ENCODE results near the gene DNM2. TPM values are rescaled to one million over a fixed set of nuclear protein-coding genes. Genes with fewer than 3 reads are reported as not detected.
"Not testable (repeated sequence)": the region's sequence is repeated elsewhere in the genome, so short reads cannot be mapped to it uniquely, and the experiment has no call there.

The DNM2 gene
- total and polyA plus RNA-seq, 7 experiments from 2014 or later: 49.1 to 340 (median 269) TPM

DNA sequence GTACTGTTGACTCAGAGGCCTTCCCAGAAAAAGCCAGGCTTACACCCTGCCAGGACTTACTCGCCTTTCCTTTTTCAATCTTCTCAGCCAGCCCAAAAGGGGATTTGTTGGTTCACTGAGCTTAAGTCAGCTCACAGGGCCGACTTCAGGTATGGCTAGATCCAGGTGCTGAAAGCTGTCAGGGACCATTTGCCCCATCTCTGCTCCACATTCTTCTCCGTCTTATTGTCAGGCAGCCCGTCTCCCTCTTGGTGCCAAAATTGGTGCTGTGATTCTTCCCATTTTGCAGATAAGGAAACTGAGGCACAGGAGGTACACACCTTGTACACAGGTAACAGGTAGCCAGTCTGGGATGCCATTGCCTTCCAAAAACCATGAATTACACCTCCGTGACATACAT lies 132.8 kb downstream of the DNM2 start:
- H3K4me1 Mint-ChIP-seq: peaks cover 4 to 12% (median 8%) of the 10 kb centered on the region in 7 donors
- H3K36me3 ChIP-seq (ENCODE audit: control insufficient read depth in 2 of 3, insufficient read depth in 3 of 3, low read length in 3 of 3): no peaks in the 10 kb centered on the region

DNA sequence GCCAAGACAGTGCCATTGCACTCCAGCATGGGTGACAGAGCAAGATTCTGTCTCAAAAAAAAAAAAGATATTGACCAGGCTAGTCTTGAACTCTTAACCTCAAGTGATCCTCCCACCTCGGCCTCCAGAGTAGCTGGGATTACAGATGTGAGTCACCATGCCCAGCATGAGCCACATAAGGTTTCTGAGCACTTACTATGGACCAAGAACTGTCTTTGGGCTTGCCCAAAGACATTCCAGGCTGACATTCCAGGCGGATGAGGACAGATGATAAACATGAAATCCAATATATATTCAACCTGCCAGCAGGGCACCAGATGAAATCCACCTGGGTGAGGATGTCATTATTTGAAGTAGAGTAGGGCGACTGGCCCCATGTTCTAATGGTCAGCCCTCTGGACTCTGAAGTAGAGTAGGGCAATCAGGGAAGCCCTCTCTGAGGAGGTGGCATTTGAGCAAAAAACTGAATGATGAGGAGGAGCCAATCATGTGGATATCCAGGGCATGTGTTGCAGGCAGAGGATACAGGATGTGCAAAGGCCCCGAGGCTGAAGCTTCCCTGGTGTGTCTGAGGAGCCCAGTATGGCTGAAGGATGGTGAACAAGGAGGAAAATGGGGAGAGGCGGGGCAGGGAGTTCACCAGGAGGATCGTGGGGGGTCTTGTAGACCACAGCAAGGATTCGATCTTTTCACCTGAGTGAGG lies 134.4 kb downstream of the DNM2 start:
- H3K4me1 ChIP-seq (ENCODE audit: control insufficient read depth in 2 of 2, insufficient read depth in 2 of 2, low read length in 2 of 2): peaks cover 0 to 5% of the 10 kb centered on the region in 2 donors
- H3K27ac Mint-ChIP-seq: peak overlapping the region in 1 of 9 donors; percentile 65
- H3K9me3 ChIP-seq (ENCODE audit: control insufficient read depth in 2 of 3, low read length in 3 of 3): no peaks in the 10 kb centered on the region
- POLR2A ChIA-PET: interaction anchor here (1.2 kb wide), 1 partner anchor 16 kb away, joined by 3 read pairs; the partner anchor contains the start of gene TMED1
- DNase-seq: no peak
- no peaks in the 10 kb centered on the region for H3K36me3 ChIP-seq (ENCODE audit: control insufficient read depth in 2 of 3, insufficient read depth in 3 of 3, low read length in 3 of 3)
- H3K9me3 Mint-ChIP-seq: no peaks in the 10 kb centered on the region
- H3K4me3 ChIP-seq (ENCODE audit: low read length): no peak overlapping the region
- CTCF ChIA-PET: interaction anchor here (0.6 kb wide), 2 partner anchors 16 to 107 kb away, joined by 3 to 6 read pairs; partner anchors contain the start of gene TMED1
- intact Hi-C loops (cut with micrococcal nuclease): no loop called here
- H3K36me3 Mint-ChIP-seq: peaks cover 0 to 4% (median 0%) of the 10 kb centered on the region in 5 donors
- no peak overlapping the region for H3K4me3 Mint-ChIP-seq
- H3K27me3 Mint-ChIP-seq: no peaks in the 10 kb centered on the region
- no peaks in the 10 kb centered on the region for H3K27me3 ChIP-seq (ENCODE audit: control insufficient read depth in 2 of 2, insufficient read depth in 2 of 2, low read length in 2 of 2)
- H3K27ac ChIP-seq (ENCODE audit: low read depth, low read length): no peak overlapping the region
- H3K4me1 Mint-ChIP-seq: peaks cover 4 to 13% (median 8%) of the 10 kb centered on the region in 7 donors
- no peak for ATAC-seq

More for the DNA sequence above, 132.8 kb downstream of the DNM2 start:
- ATAC-seq (no peak), DNase-seq (no peak)
- Histone ChIP-seq H3K4me3 (ENCODE audit: low read length) (no peak overlapping the region), H3K9me3 (ENCODE audit: control insufficient read depth in 2 of 3, low read length in 3 of 3) (peaks cover 0 to 7% (median 0%) of the 10 kb centered on the region in 3 experiments), H3K4me1 (ENCODE audit: control insufficient read depth in 2 of 2, insufficient read depth in 2 of 2, low read length in 2 of 2) (peaks cover 0 to 5% of the 10 kb centered on the region in 2 donors), H3K27me3 (ENCODE audit: control insufficient read depth in 2 of 2, insufficient read depth in 2 of 2, low read length in 2 of 2) (no peaks in the 10 kb centered on the region), H3K27ac (ENCODE audit: low read depth, low read length) (no peak overlapping the region)
- Mint-ChIP-seq H3K9me3 (peaks cover 0 to 11% (median 5%) of the 10 kb centered on the region in 11 donors), H3K27ac (no peak overlapping the region), H3K4me3 (no peak overlapping the region), H3K36me3 (peaks cover 4 to 9% (median 5%) of the 10 kb centered on the region in 5 donors), H3K27me3 (no peaks in the 10 kb centered on the region)
- CTCF ChIA-PET: interaction anchor here (1.1 kb wide), 1 partner anchor 14 kb away, joined by 3 read pairs; no protein-coding TSS in a partner anchor
- intact Hi-C loops (cut with micrococcal nuclease): no loop called here
- POLR2A ChIA-PET: no interaction called here

DNA sequence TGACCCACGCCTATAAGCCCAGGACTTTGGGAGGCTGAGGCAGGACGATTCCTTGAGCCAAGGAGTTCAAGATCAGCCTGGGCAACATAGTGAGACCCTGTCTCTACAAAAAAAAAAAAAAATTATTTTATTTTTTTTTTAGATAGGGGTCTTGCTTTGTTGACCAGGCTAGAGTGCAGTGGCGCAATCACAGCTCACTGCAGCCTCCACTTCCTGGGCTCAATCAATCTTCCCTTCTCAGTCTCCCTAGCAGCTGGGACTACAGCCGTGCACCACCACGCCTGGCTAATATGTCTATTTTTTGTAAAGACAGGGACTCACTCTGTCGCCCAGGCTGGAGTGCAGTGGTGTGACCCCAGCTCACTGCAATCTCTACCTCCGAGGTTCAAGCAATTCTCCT lies 135.1 kb downstream of the DNM2 start:
- Histone ChIP-seq H3K36me3 (ENCODE audit: control insufficient read depth in 2 of 3, insufficient read depth in 3 of 3, low read length in 3 of 3) (no peaks in the 10 kb centered on the region), H3K9me3 (ENCODE audit: control insufficient read depth in 2 of 3, low read length in 3 of 3) (no peaks in the 10 kb centered on the region), H3K4me3 (ENCODE audit: low read length) (no peak overlapping the region), H3K27ac (ENCODE audit: low read depth, low read length) (no peak overlapping the region), H3K27me3 (ENCODE audit: control insufficient read depth in 2 of 2, insufficient read depth in 2 of 2, low read length in 2 of 2) (no peaks in the 10 kb centered on the region), H3K4me1 (ENCODE audit: control insufficient read depth in 2 of 2, insufficient read depth in 2 of 2, low read length in 2 of 2) (no peaks in the 10 kb centered on the region)
- H3K9me3 Mint-ChIP-seq: no peaks in the 10 kb centered on the region
- no peaks in the 10 kb centered on the region for H3K27me3 Mint-ChIP-seq
- H3K4me3 Mint-ChIP-seq: no peak overlapping the region
- ChIA-PET CTCF (interaction anchor here (0.6 to 0.7 kb wide), 2 partner anchors 13 to 106 kb away, joined by 4 to 6 read pairs; no protein-coding TSS in a partner anchor), POLR2A (interaction anchor here (1.2 kb wide), 1 partner anchor 17 kb away, joined by 3 read pairs; the partner anchor contains the start of gene TMED1)
- no peak for ATAC-seq
- intact Hi-C loops (cut with micrococcal nuclease): no loop called here
- DNase-seq: no peak
- no peak overlapping the region for H3K27ac Mint-ChIP-seq
- H3K36me3 Mint-ChIP-seq: peaks cover 0 to 4% (median 0%) of the 10 kb centered on the region in 5 donors
- H3K4me1 Mint-ChIP-seq: peaks cover 4 to 13% (median 8%) of the 10 kb centered on the region in 7 donors

DNA sequence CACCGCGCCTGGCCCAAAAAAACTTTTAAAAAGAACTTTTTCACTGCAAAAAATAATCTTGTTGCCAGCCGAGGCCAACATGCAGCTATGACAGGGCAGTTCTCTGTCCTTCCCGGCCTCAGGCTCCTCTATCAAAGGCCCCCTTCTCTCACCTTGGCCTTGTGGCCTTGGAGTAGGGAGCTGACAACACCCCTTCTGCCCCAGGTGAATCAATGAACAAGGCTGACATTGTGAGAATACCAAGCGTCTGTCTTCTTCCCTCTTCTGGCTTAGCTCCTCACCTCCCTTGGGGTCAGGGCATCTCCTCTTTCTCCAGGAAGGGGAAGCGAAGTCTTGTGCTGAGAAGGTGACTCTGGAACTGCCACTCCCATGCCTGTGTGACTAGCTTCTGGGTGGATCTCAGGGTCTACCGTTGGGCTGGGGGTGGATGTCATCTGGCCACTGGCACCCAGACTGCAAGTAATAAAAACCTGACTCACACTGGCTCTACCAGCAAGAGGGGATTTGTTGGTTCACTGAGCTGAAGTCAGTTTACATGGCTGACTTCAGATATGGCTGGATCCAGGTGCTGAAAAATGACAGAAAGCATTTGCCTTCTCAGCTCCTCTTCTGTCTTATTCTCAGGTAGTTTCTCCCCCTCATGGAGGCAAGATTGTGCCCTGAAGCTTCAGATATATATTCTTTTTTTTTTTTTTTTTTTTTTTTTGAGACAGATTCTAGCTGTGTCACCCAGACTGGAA lies 136.6 kb downstream of the DNM2 start:
- no peak overlapping the region for H3K4me3 ChIP-seq (ENCODE audit: low read length)
- DNase-seq (no peak), ATAC-seq (no peak)
- no peaks in the 10 kb centered on the region for H3K4me1 ChIP-seq (ENCODE audit: control insufficient read depth in 2 of 2, insufficient read depth in 2 of 2, low read length in 2 of 2)
- H3K9me3 ChIP-seq (ENCODE audit: control insufficient read depth in 2 of 3, low read length in 3 of 3): no peaks in the 10 kb centered on the region
- Mint-ChIP-seq H3K36me3 (peaks cover 0 to 8% (median 0%) of the 10 kb centered on the region in 5 donors), H3K27ac (no peak overlapping the region), H3K27me3 (no peaks in the 10 kb centered on the region), H3K4me1 (peaks cover 0 to 11% (median 0%) of the 10 kb centered on the region in 7 donors), H3K9me3 (no peaks in the 10 kb centered on the region), H3K4me3 (no peak overlapping the region)
- no peak overlapping the region for H3K27ac ChIP-seq (ENCODE audit: low read depth, low read length)
- intact Hi-C loops (cut with micrococcal nuclease): no loop called here
- POLR2A ChIA-PET: interaction anchor here (1.1 kb wide), 1 partner anchor 10 kb away, joined by 9 read pairs; no protein-coding TSS in a partner anchor
- no peaks in the 10 kb centered on the region for H3K27me3 ChIP-seq (ENCODE audit: control insufficient read depth in 2 of 2, insufficient read depth in 2 of 2, low read length in 2 of 2)
- H3K36me3 ChIP-seq (ENCODE audit: control insufficient read depth in 2 of 3, insufficient read depth in 3 of 3, low read length in 3 of 3): no peaks in the 10 kb centered on the region
- CTCF ChIA-PET: interaction anchor here (0.7 to 1.3 kb wide), 3 partner anchors 11 to 32 kb away, joined by 4 to 7 read pairs (median 5); no protein-coding TSS in a partner anchor

DNA sequence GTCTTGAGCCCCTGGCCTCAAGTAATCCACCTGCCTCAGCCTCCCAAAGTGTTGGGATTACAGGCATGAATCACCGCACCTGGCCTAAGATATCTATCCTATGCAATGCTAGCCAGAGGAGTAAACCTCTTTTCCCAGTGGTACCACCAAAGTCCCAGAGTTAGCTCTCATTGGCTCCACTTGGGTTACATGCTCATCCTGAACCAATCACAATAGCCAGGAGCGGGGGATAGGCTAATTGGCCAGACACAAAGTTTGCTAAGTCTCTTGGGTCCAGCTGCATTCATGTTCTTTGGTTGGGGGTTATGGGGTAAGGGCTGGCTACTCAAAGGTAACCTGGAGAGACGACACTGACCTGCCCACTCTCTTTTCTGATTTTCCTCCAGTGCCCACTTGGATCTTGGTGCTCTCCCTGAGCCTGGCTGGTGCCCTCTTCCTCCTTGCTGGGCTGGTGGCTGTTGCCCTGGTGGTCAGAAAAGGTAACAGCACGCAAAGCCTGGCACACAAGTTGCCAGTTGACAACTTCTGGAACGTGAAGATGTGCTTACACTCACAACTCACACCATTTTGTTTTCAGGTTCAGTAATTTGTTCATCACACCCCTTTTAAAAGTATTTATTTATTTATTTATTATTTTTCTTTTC lies 138.1 kb downstream of the DNM2 start:
- H3K9me3 Mint-ChIP-seq: no peaks in the 10 kb centered on the region
- Histone ChIP-seq H3K4me3 (ENCODE audit: low read length) (no peak overlapping the region), H3K9me3 (ENCODE audit: control insufficient read depth in 2 of 3, low read length in 3 of 3) (no peaks in the 10 kb centered on the region), H3K36me3 (ENCODE audit: control insufficient read depth in 2 of 3, insufficient read depth in 3 of 3, low read length in 3 of 3) (no peaks in the 10 kb centered on the region), H3K27ac (ENCODE audit: low read depth, low read length) (no peak overlapping the region), H3K4me1 (ENCODE audit: control insufficient read depth in 2 of 2, insufficient read depth in 2 of 2, low read length in 2 of 2) (no peaks in the 10 kb centered on the region), H3K27me3 (ENCODE audit: control insufficient read depth in 2 of 2, insufficient read depth in 2 of 2, low read length in 2 of 2) (no peaks in the 10 kb centered on the region)
- H3K4me3 Mint-ChIP-seq: no peak overlapping the region
- POLR2A ChIA-PET: no interaction called here
- H3K4me1 Mint-ChIP-seq: peaks cover 0 to 8% (median under 1%) of the 10 kb centered on the region in 7 donors
- CTCF ChIA-PET: interaction anchor here (1.3 kb wide), 1 partner anchor 19 kb away, joined by 4 read pairs; no protein-coding TSS in a partner anchor
- peaks cover 0 to 4% (median 0%) of the 10 kb centered on the region in 5 donors for H3K36me3 Mint-ChIP-seq
- ATAC-seq: peak; percentile 52
- H3K27me3 Mint-ChIP-seq: no peaks in the 10 kb centered on the region
- intact Hi-C loops (cut with micrococcal nuclease): no loop called here
- H3K27ac Mint-ChIP-seq: no peak overlapping the region
- no peak for DNase-seq

DNA sequence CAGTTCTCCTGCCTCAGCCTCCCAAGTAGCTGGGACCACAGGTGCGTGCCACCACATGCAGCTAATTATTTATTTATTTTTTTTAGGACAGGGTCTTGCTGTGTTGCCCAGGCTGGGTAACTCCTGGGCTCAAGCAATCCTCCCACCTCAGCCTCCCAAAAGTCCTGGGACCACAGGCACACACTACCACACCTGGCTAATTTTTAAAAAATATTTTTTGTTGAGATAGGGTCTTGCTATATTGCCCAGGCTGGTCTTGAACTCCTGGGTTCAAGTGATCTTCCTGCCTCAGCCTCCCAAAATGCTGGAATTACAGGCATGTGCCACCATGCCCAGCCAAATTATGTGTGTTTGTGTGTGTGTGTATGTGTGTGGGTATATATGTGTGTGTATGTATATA lies 139.0 kb downstream of the DNM2 start:
- H3K27ac Mint-ChIP-seq; H3K27me3 ChIP-seq (ENCODE audit: control insufficient read depth in 2 of 2, insufficient read depth in 2 of 2, low read length in 2 of 2); H3K27ac ChIP-seq (ENCODE audit: low read depth, low read length); H3K36me3 ChIP-seq (ENCODE audit: control insufficient read depth in 2 of 3, insufficient read depth in 3 of 3, low read length in 3 of 3); H3K4me3 ChIP-seq (ENCODE audit: low read length); H3K4me1 ChIP-seq (ENCODE audit: control insufficient read depth in 2 of 2, insufficient read depth in 2 of 2, low read length in 2 of 2); H3K9me3 ChIP-seq (ENCODE audit: control insufficient read depth in 2 of 3, low read length in 3 of 3); CTCF ChIA-PET; H3K4me3 Mint-ChIP-seq; DNase-seq; H3K9me3 Mint-ChIP-seq; intact Hi-C loops (cut with micrococcal nuclease); POLR2A ChIA-PET; ATAC-seq; H3K36me3 Mint-ChIP-seq; H3K27me3 Mint-ChIP-seq: not testable (repeated sequence)
- H3K4me1 Mint-ChIP-seq: peaks cover 0 to 10% (median 3%) of the 10 kb centered on the region in 7 donors
